Panc1 (cell line): ENCODE data around the gene CD300A. TPM values are rescaled to one million over a fixed set of nuclear protein-coding genes. Genes with fewer than 3 reads are reported as not detected.

Experiments
- ATAC-seq: fragments of 200-7000 bp; cut with Tn5 transposase; 2 replicates; pipeline ENCODE4 v1.9.1; 2020; ENCODE audit warnings: mild to moderate bottlenecking, moderate library complexity
- BruUV-seq: library from RNA; stranded (reverse); fragments of 400-500 nt; replicated peaks from 2 replicates; lab custom pipeline; 2021; lab: Mats Ljungman, UMichigan
- CTCF ChIA-PET: fragments of 300-600 bp; sonication (Branson Sonifier 250); formaldehyde crosslinking; loops from one replicate; lab custom pipeline; 2022; ENCODE audit warnings: antibody characterized with exemption; lab: Charles Lee
- POLR2A ChIA-PET: fragments of 300-600 bp; sonication (Branson Sonifier 250); formaldehyde crosslinking; loops from one replicate; lab custom pipeline; 2022; ENCODE audit warnings: antibody characterized with exemption; lab: Charles Lee
- DNase-seq: peaks from one replicate; pipeline ENCODE4 v3.0.0-alpha.2; 2010; ENCODE audit warnings: low read depth, low spot score
- H3K27ac ChIP-seq: 2 replicates; pipeline ENCODE4 v1.5.1; 2011; ENCODE audit warnings: mild to moderate bottlenecking, low read length, inconsistent platforms
- H3K27me3 ChIP-seq: fragments of 200-500 bp; sonication (Bioruptor generic); 2 replicates; pipeline ENCODE4 v1.6.0; 2014; ENCODE audit warnings: low read length, inconsistent platforms; ENCODE audit not compliant: control insufficient read depth, insufficient read depth
- H3K36me3 ChIP-seq: fragments of 200-500 bp; sonication (Bioruptor generic); 2 replicates; pipeline ENCODE4 v1.5.1; 2014; ENCODE audit warnings: inconsistent platforms, mild to moderate bottlenecking, low read length, moderate library complexity; ENCODE audit not compliant: control insufficient read depth, insufficient read depth
- H3K4me1 ChIP-seq: 2 replicates; pipeline ENCODE4 v1.5.1; 2011; ENCODE audit warnings: inconsistent platforms, mild to moderate bottlenecking, low read length, moderate library complexity; ENCODE audit not compliant: control insufficient read depth, insufficient read depth
- H3K4me3 ChIP-seq, 2 experiments: 2 replicates each; pipeline ENCODE4 v1.5.1; 2011 to 2012; ENCODE audit warnings: low read depth in 2 of 2, low read length in 2 of 2, mild to moderate bottlenecking in 2 of 2, inconsistent platforms in 1 of 2, moderate library complexity in 1 of 2
- H3K9me3 ChIP-seq: fragments of 200-500 bp; sonication (Bioruptor generic); 2 replicates; pipeline ENCODE4 v1.5.1; 2014; ENCODE audit warnings: low read depth, mild to moderate bottlenecking, inconsistent platforms, low read length, moderate library complexity; ENCODE audit not compliant: control insufficient read depth, insufficient read depth
- POLR2AphosphoS5 ChIP-seq: IDR thresholded peaks from 2 replicates; pipeline ENCODE4 v1.6.1; 2012; ENCODE audit warnings: mild to moderate bottlenecking, low read depth, low read length, moderate library complexity
- REST ChIP-seq, 2 experiments: IDR thresholded peaks; 2 replicates each; pipeline ENCODE4 v1.6.1; 2011 to 2012; ENCODE audit warnings: low read depth in 2 of 2, control low read depth in 1 of 2, low read length in 1 of 2, mild to moderate bottlenecking in 1 of 2, moderate library complexity in 1 of 2; ENCODE audit not compliant: insufficient read depth in 1 of 2
- SIN3A ChIP-seq: IDR thresholded peaks from 2 replicates; pipeline ENCODE4 v1.6.1; 2012; ENCODE audit warnings: low read depth, mild to moderate bottlenecking, low read length, moderate library complexity, borderline replicate concordance; ENCODE audit not compliant: insufficient read depth
- TCF7L2 ChIP-seq: IDR thresholded peaks from 2 replicates; pipeline ENCODE4 v1.6.1; 2011; ENCODE audit warnings: mild to moderate bottlenecking, low read depth, low read length, inconsistent platforms
- in situ Hi-C: cut with HindIII; loops from 2 replicates; pipeline ENCODE4 v1.10.0; 2016; ENCODE audit warnings: low sequenced_read_pairs, low pct_unique_long_range_greater_than_20kb
- intact Hi-C: fragments of 100-400 bp; cut with micrococcal nuclease; formaldehyde crosslinking; loops from one replicate; pipeline ENCODE4 v1.10.0; 2022; ENCODE audit not compliant: unreplicated experiment
- total RNA-seq: library from RNA; stranded (reverse); gene quantifications from one replicate; pipeline ENCODE4 v1.2.1, GENCODE V29; 2021; ENCODE audit not compliant: unreplicated experiment
- TF ChIP-seq, protein P1 (sequence below): fragments of 450-650 bp; IDR thresholded peaks from 2 replicates; pipeline ENCODE4 v1.5.1; 2017; ENCODE audit warnings: mild to moderate bottlenecking

Gene CD300A
- total RNA-seq, 1 experiment from 2014 or later: 0.21 TPM

DNA sequence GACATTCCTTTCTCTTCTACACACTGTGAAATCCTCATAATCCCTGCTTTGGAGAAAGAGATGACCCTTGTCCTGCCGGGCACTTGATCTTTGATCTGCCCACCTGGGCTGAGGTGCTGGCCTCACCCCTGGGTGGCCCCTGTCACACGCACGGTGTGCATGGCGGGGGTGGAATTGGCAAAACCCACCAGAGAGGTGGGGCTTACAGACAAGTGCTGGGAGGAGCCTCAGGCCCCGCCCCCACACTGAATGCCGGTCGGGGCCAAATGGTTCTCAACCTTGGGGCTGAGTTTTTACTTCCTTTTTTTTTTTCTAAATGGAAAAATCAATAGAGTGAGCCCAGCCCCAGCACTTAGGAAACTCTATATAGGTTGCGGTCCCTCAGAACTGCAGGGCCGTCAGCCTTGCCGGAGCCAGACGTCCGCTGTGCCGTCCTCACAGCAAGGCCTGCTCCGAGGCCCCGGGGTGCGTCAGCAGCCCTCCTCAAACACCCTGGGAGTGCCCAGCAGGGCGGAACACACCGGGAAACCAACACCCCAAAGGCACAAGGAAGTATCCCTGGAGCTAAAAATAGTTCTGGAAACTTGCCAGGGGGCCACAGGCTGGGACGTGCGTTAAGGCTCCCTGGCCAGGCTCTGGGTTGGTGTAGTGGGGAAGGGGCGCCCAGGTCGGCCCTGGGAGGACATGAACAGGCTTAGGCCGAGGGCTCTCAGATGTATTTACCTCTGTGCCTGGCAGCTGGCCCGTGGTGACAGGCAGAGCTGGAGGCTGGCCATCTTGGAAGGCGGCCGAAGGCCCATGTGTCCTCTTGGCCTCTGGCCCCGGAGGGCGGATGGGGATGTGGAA is 23.5 kb upstream of the CD300A start:
- BruUV-seq: no TSS peak
- TF ChIP-seq, protein P1, sequence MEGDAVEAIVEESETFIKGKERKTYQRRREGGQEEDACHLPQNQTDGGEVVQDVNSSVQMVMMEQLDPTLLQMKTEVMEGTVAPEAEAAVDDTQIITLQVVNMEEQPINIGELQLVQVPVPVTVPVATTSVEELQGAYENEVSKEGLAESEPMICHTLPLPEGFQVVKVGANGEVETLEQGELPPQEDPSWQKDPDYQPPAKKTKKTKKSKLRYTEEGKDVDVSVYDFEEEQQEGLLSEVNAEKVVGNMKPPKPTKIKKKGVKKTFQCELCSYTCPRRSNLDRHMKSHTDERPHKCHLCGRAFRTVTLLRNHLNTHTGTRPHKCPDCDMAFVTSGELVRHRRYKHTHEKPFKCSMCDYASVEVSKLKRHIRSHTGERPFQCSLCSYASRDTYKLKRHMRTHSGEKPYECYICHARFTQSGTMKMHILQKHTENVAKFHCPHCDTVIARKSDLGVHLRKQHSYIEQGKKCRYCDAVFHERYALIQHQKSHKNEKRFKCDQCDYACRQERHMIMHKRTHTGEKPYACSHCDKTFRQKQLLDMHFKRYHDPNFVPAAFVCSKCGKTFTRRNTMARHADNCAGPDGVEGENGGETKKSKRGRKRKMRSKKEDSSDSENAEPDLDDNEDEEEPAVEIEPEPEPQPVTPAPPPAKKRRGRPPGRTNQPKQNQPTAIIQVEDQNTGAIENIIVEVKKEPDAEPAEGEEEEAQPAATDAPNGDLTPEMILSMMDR: no peak
- TF ChIP-seq TCF7L2: no peak
- TF ChIP-seq POLR2AphosphoS5: no peak
- no peak for TF ChIP-seq SIN3A
- TF ChIP-seq REST (IDR thresholded peaks at IDR 0.05; ENCODE audit: insufficient read depth in 1 of 2, low read depth in 2 of 2, low read length in 1 of 2): no peak
- POLR2A ChIA-PET: interaction anchor here (1.0 kb wide), 1 partner anchor 13 kb away, joined by 4 read pairs; no protein-coding TSS in a partner anchor

DNA sequence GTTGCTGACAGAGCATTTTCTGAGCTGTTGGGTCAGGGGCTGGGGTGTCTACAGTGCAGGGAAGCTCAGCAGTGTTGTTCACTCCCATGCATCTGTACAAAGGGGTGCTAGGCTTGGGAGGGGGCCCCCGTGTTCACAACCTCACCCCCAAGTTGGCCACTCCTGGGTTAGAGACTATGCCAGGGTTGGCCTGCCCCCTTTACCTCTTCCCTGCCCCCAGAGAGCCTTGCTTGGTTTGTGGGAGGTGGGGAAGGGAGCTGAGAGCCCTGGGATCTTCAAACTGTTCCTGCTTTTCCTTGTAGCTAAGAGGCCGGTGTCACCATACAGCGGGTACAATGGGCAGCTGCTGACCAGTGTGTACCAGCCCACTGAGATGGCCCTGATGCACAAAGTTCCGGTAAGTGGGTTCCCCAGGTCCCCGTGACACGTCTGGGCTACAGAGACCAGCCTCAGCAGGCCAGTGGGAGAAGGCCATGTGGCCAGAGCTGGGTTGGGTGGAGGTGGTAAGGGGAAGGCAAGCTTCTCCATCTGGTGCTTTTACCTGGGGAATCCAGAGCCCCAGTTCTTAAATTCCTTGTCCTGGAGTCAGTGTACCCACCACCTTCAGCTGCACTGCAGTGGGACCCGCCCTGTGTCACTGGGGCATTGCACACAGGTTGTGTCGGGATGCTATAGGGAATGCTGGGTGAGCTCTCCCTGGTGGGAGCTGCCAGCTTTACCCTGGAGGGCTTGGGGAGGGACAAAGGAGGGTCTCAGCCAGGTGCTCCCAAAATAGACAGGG is 22.7 kb upstream of the CD300A start:
- ATAC-seq (peak; percentile 22; the same call in 1 of the 2 replicates), DNase-seq (no peak)
- Histone ChIP-seq H3K4me1 (peaks cover 22% of the 10 kb centered on the region), H3K27ac (no peak overlapping the region), H3K4me3 (no peak overlapping the region), H3K9me3 (no peaks in the 10 kb centered on the region), H3K36me3 (no peaks in the 10 kb centered on the region), H3K27me3 (no peaks in the 10 kb centered on the region)
- POLR2A ChIA-PET: interaction anchor here (0.6 to 1.0 kb wide), 3 partner anchors 14 to 26 kb away, joined by 3 to 6 read pairs (median 4); no protein-coding TSS in a partner anchor
- in situ Hi-C loops: no loop called here
- TF ChIP-seq SIN3A (no peak), POLR2AphosphoS5 (no peak), REST (IDR thresholded peaks at IDR 0.05; ENCODE audit: insufficient read depth in 1 of 2, low read depth in 2 of 2, low read length in 1 of 2) (no peak), TCF7L2 (no peak)
- TF ChIP-seq, protein P1: no peak
- intact Hi-C loops: no loop called here
- CTCF ChIA-PET: interaction anchor here (2.5 kb wide), 1 partner anchor 65 kb away, joined by 11 read pairs; no protein-coding TSS in a partner anchor
- no TSS peak for BruUV-seq

More for the DNA sequence above, 23.5 kb upstream of the CD300A start:
- Histone ChIP-seq H3K27ac (no peak overlapping the region), H3K36me3 (no peaks in the 10 kb centered on the region), H3K9me3 (no peaks in the 10 kb centered on the region), H3K27me3 (no peaks in the 10 kb centered on the region), H3K4me3 (peak overlapping the region in 1 of 2 experiments; percentile 45; a peak in 2 of 4 replicates), H3K4me1 (peaks cover 22% of the 10 kb centered on the region)
- DNase-seq (no peak), ATAC-seq (peak; percentile 69)
- intact Hi-C loops (no loop called here), in situ Hi-C loops (no loop called here)
- CTCF ChIA-PET: interaction anchor here (2.5 kb wide), 1 partner anchor 64 kb away, joined by 11 read pairs; no protein-coding TSS in a partner anchor
